Stomach (tissue), 4 donors: ENCODE data around the gene IQCH.

Experiments
- CTCF ChIP-seq, 7 experiments: fragments of 450-650 bp in 4 of 7; fragments of 200-600 bp in 3 of 7; sonication (generic) in 3 of 7; IDR thresholded peaks; one replicate each; pipeline ENCODE4 v1.5.1; 2016 to 2019; ENCODE audit warnings: antibody characterized with exemption in 7 of 7, control low read depth in 2 of 7, mild to moderate bottlenecking in 1 of 7
- POLR2A ChIP-seq, 4 donors: fragments of 450-650 bp; IDR thresholded peaks; one replicate each; pipeline ENCODE4 v1.6.1; 2016; ENCODE audit warnings: antibody characterized with exemption in 4 of 4, control low read depth in 2 of 4, mild to moderate bottlenecking in 1 of 4, moderate library complexity in 1 of 4
- POLR2AphosphoS5 ChIP-seq, 3 donors: sonication (generic); formaldehyde crosslinking; IDR thresholded peaks; one replicate each; pipeline ENCODE4 v1.6.1; 2016; ENCODE audit warnings: antibody characterized with exemption in 3 of 3

GRCh38 chr15:67228286-67228685 lies 26.3 kb upstream of the IQCH start:
- no peak for TF ChIP-seq CTCF (IDR thresholded peaks at IDR 0.05)
- TF ChIP-seq POLR2A (IDR thresholded peaks at IDR 0.05): no peak
- TF ChIP-seq POLR2AphosphoS5 (IDR thresholded peaks at IDR 0.05): no peak
